HepG2 (cell line): ENCODE data around the gene PTPRF. TPM values are rescaled to one million over a fixed set of nuclear protein-coding genes. Genes with fewer than 3 reads are reported as not detected.

Source experiments
- BRF2 ChIP-seq: sonication (generic); formaldehyde crosslinking; IDR thresholded peaks from 2 replicates; pipeline ENCODE4 v1.8.1; 2022; ENCODE audit warnings: mild to moderate bottlenecking, missing genetic modification reagents
- CREB3 ChIP-seq: sonication (generic); formaldehyde crosslinking; IDR thresholded peaks from 2 replicates; pipeline ENCODE4 v1.5.0; 2020; ENCODE audit warnings: missing genetic modification reagents
- GATAD2A ChIP-seq: IDR thresholded peaks from 2 replicates; pipeline ENCODE4 v1.6.1; 2016
- MAZ ChIP-seq, 2 experiments: sonication (generic) in 1 of 2; formaldehyde crosslinking in 1 of 2; IDR thresholded peaks; 2 replicates each; pipeline versions ENCODE4 v1.5.0 to v1.6.1; 2012 to 2020; ENCODE audit warnings: low read depth in 2 of 2, mild to moderate bottlenecking in 2 of 2, borderline replicate concordance in 1 of 2, improper control_type of control experiment in 1 of 2, low read length in 1 of 2, missing genetic modification reagents in 1 of 2, moderate library complexity in 1 of 2
- MXD3 ChIP-seq: IDR thresholded peaks from 2 replicates; pipeline ENCODE4 v1.6.1; 2016; ENCODE audit warnings: mild to moderate bottlenecking, missing biosample characterization, missing genetic modification reagents
- PITX1 ChIP-seq: sonication (generic); formaldehyde crosslinking; IDR thresholded peaks from 2 replicates; pipeline ENCODE4 v1.5.1; 2020; ENCODE audit warnings: mild to moderate bottlenecking, missing genetic modification reagents
- RFX1 ChIP-seq: fragments of 450-650 bp; IDR thresholded peaks from 2 replicates; pipeline ENCODE4 v1.6.1; 2017
- RFX5 ChIP-seq: IDR thresholded peaks from 2 replicates; pipeline ENCODE4 v1.6.1; 2011; ENCODE audit warnings: low read depth, low read length, improper control_type of control experiment
- SALL1 ChIP-seq: sonication (generic); formaldehyde crosslinking; IDR thresholded peaks from 2 replicates; pipeline ENCODE4 v1.8.0; 2022; ENCODE audit warnings: mild to moderate bottlenecking, missing genetic modification reagents
- SAP130 ChIP-seq: IDR thresholded peaks from 2 replicates; pipeline ENCODE4 v1.6.1; 2016; ENCODE audit warnings: low read depth
- SIX4 ChIP-seq: sonication (generic); formaldehyde crosslinking; IDR thresholded peaks from 2 replicates; pipeline ENCODE4 v1.4.0; 2020; ENCODE audit warnings: missing genetic modification reagents
- SMC3 ChIP-seq: IDR thresholded peaks from 2 replicates; pipeline ENCODE4 v1.6.1; 2011; ENCODE audit warnings: low read length, improper control_type of control experiment
- SP4 ChIP-seq: sonication (generic); formaldehyde crosslinking; IDR thresholded peaks from 2 replicates; pipeline ENCODE4 v1.8.1; 2023; ENCODE audit warnings: mild to moderate bottlenecking, missing genetic modification reagents
- SRY ChIP-seq: sonication (generic); formaldehyde crosslinking; IDR thresholded peaks from 2 replicates; pipeline ENCODE4 v1.8.0; 2022; ENCODE audit warnings: mild to moderate bottlenecking, missing genetic modification reagents
- TEAD2 ChIP-seq: sonication (generic); formaldehyde crosslinking; IDR thresholded peaks from 2 replicates; pipeline ENCODE4 v1.9.0; 2021; ENCODE audit warnings: missing genetic modification reagents
- TRAFD1 ChIP-seq: sonication (generic); formaldehyde crosslinking; IDR thresholded peaks from 2 replicates; pipeline ENCODE4 v1.5.1; 2020; ENCODE audit warnings: missing genetic modification reagents, mild to moderate bottlenecking, borderline replicate concordance
- ZFYVE20 ChIP-seq: sonication (generic); formaldehyde crosslinking; IDR thresholded peaks from 2 replicates; pipeline ENCODE4 v1.8.0; 2023; ENCODE audit warnings: low read depth, mild to moderate bottlenecking, moderate library complexity, missing genetic modification reagents, borderline replicate concordance
- ZNF382 ChIP-seq: sonication (generic); formaldehyde crosslinking; IDR thresholded peaks from 2 replicates; pipeline ENCODE4 v1.5.0; 2020; ENCODE audit warnings: missing genetic modification reagents, mild to moderate bottlenecking, borderline replicate concordance
- ZNF687 ChIP-seq: sonication (generic); formaldehyde crosslinking; IDR thresholded peaks from 2 replicates; pipeline ENCODE4 v1.5.1; 2020; ENCODE audit warnings: mild to moderate bottlenecking, missing genetic modification reagents, moderate library complexity
- ZNF75D ChIP-seq: sonication (generic); formaldehyde crosslinking; IDR thresholded peaks from 2 replicates; pipeline ENCODE4 v1.8.1; 2023; ENCODE audit warnings: missing genetic modification reagents, mild to moderate bottlenecking, borderline replicate concordance
- ZNF788 ChIP-seq: sonication (generic); formaldehyde crosslinking; IDR thresholded peaks from 2 replicates; pipeline ENCODE4 v1.5.0; 2020; ENCODE audit warnings: mild to moderate bottlenecking, missing genetic modification reagents, borderline replicate concordance
- ZSCAN22 ChIP-seq: sonication (generic); formaldehyde crosslinking; IDR thresholded peaks from 2 replicates; pipeline ENCODE4 v1.4.0; 2020; ENCODE audit warnings: mild to moderate bottlenecking, missing genetic modification reagents
- polyA plus RNA-seq, 8 experiments: library from polyadenylated mRNA; depleted of rRNA in 3 of 8; stranded (reverse) in 7 of 8; unstranded in 1 of 8; fragments of >200 nt; fragmentation: Illumina TruSeq in 4 of 8; extraction: Trizol in 4 of 8; gene quantifications; 2 replicates each; pipeline versions ENCODE4 v1.2.1 to v1.2.3, GENCODE V29; 2011 to 2016; ENCODE audit warnings: low read depth in 4 of 8, missing spikeins in 1 of 8, mixed read lengths in 1 of 8; ENCODE audit not compliant: insufficient read depth in 1 of 8
- total RNA-seq, 5 experiments: library from RNA; depleted of rRNA; stranded (reverse); fragments of >200 nt; fragmentation: Illumina TruSeq; extraction: Trizol; gene quantifications; 2 replicates each; pipeline ENCODE4 v1.2.3, GENCODE V29; 2016; ENCODE audit warnings: low read depth in 1 of 5

The PTPRF gene
- total and polyA plus RNA-seq, 2 of the 13 experiments (the other 11 are each of a cell fraction or from before 2014, with no cell fraction given), result 55.9 to 167 TPM

GRCh38 chr1:43541721-43542401, 11.2 kb downstream of the PTPRF start (continued):
- TF ChIP-seq SP4 (CRISPR knock-in tag) (no peak), TRAFD1 (CRISPR knock-in tag) (no peak), CREB3 (CRISPR knock-in tag) (no peak), MAZ (IDR thresholded peaks at IDR 0.05; ENCODE audit: borderline replicate concordance, low read depth, low read length) (no peak), MAZ (CRISPR knock-in tag; IDR thresholded peaks at IDR 0.05; ENCODE audit: low read depth) (0 out of 2 replicates have a peak, but pooled peaks have one; percentile 50), ZNF687 (CRISPR knock-in tag) (peak; percentile 93), SALL1 (CRISPR knock-in tag) (peak; percentile 69), SIX4 (CRISPR knock-in tag) (no peak), ZSCAN22 (CRISPR knock-in tag) (0 out of 2 replicates have a peak, but pooled peaks have one; percentile 61), RFX1 (no peak), GATAD2A (CRISPR knock-in tag) (peak; percentile 33; the same call in 1 of the 2 replicates), MXD3 (no peak), BRF2 (no peak), SAP130 (peak; percentile 59), SRY (no peak), SMC3 (no peak), ZNF382 (CRISPR knock-in tag) (no peak), ZNF788 (CRISPR knock-in tag) (peak; percentile 54; the same call in 1 of the 2 replicates), RFX5 (no peak), TEAD2 (CRISPR knock-in tag) (no peak), ZNF75D (CRISPR knock-in tag) (no peak), ZFYVE20 (no peak), PITX1 (0 out of 2 replicates have a peak, but pooled peaks have one; percentile 13)
